SU-DHL-6 (cell line): ENCODE measurements around the gene ZBP1.

ENCODE experiments used
- CTCF ChIP-seq: fragments of 200-600 bp; sonication (generic); IDR thresholded peaks from one replicate; pipeline ENCODE4 v1.5.1; 2017; ENCODE audit warnings: antibody characterized with exemption, mild to moderate bottlenecking, low read length, moderate library complexity; ENCODE audit not compliant: insufficient read depth, poor library complexity, severe bottlenecking
- EZH2phosphoT487 ChIP-seq: fragments of 200-600 bp; sonication (generic), shearing (Covaris generic); conservative IDR thresholded peaks from 2 replicates; pipeline ENCODE4 v1.6.1; 2018; ENCODE audit warnings: mild to moderate bottlenecking, antibody characterized with exemption, low read length, moderate library complexity, mixed read lengths

- TF ChIP-seq CTCF (no peak), EZH2phosphoT487 (no peak)
Measured at GRCh38 chr20:57563522-57563921, 56.7 kb downstream of the ZBP1 start.
